Measurements from ENCODE around the gene OR2T12.

- TF ChIP-seq CTCF (IDR thresholded peaks at IDR 0.05 in 2 of 3, conservative IDR thresholded peaks at IDR 0.05 in 1 of 3; ENCODE audit: borderline replicate concordance in 1 of 3, insufficient read depth in 1 of 3, low read depth in 2 of 3, low read length in 2 of 3), result no peak
- TF ChIP-seq EZH2 (IDR thresholded peaks at IDR 0.05), result no peak
- TF ChIP-seq FOSL1 (IDR thresholded peaks at IDR 0.05; ENCODE audit: low read depth), result no peak
- no peak for TF ChIP-seq POLR2A (IDR thresholded peaks at IDR 0.05; ENCODE audit: borderline replicate concordance, extremely low read depth, insufficient read depth, insufficient read length)
- no peak for TF ChIP-seq POLR2AphosphoS5 (IDR thresholded peaks at IDR 0.05; ENCODE audit: low read depth, low read length)
- TF ChIP-seq, protein P1, sequence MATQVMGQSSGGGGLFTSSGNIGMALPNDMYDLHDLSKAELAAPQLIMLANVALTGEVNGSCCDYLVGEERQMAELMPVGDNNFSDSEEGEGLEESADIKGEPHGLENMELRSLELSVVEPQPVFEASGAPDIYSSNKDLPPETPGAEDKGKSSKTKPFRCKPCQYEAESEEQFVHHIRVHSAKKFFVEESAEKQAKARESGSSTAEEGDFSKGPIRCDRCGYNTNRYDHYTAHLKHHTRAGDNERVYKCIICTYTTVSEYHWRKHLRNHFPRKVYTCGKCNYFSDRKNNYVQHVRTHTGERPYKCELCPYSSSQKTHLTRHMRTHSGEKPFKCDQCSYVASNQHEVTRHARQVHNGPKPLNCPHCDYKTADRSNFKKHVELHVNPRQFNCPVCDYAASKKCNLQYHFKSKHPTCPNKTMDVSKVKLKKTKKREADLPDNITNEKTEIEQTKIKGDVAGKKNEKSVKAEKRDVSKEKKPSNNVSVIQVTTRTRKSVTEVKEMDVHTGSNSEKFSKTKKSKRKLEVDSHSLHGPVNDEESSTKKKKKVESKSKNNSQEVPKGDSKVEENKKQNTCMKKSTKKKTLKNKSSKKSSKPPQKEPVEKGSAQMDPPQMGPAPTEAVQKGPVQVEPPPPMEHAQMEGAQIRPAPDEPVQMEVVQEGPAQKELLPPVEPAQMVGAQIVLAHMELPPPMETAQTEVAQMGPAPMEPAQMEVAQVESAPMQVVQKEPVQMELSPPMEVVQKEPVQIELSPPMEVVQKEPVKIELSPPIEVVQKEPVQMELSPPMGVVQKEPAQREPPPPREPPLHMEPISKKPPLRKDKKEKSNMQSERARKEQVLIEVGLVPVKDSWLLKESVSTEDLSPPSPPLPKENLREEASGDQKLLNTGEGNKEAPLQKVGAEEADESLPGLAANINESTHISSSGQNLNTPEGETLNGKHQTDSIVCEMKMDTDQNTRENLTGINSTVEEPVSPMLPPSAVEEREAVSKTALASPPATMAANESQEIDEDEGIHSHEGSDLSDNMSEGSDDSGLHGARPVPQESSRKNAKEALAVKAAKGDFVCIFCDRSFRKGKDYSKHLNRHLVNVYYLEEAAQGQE (IDR thresholded peaks at IDR 0.05; ENCODE audit: low read depth), result no peak
- TF ChIP-seq, protein P2, sequence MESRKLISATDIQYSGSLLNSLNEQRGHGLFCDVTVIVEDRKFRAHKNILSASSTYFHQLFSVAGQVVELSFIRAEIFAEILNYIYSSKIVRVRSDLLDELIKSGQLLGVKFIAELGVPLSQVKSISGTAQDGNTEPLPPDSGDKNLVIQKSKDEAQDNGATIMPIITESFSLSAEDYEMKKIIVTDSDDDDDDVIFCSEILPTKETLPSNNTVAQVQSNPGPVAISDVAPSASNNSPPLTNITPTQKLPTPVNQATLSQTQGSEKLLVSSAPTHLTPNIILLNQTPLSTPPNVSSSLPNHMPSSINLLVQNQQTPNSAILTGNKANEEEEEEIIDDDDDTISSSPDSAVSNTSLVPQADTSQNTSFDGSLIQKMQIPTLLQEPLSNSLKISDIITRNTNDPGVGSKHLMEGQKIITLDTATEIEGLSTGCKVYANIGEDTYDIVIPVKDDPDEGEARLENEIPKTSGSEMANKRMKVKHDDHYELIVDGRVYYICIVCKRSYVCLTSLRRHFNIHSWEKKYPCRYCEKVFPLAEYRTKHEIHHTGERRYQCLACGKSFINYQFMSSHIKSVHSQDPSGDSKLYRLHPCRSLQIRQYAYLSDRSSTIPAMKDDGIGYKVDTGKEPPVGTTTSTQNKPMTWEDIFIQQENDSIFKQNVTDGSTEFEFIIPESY (IDR thresholded peaks at IDR 0.05; ENCODE audit: extremely low read depth, insufficient replicate concordance, low read length), result no peak
- no peak for TF ChIP-seq CEBPB (IDR thresholded peaks at IDR 0.05; ENCODE audit: low read depth)
- no peak for TF ChIP-seq ZFX (IDR thresholded peaks at IDR 0.05)
- TF ChIP-seq, protein P3, sequence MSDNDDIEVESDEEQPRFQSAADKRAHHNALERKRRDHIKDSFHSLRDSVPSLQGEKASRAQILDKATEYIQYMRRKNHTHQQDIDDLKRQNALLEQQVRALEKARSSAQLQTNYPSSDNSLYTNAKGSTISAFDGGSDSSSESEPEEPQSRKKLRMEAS (IDR thresholded peaks at IDR 0.05), result no peak
- no peak for TF ChIP-seq ZNF274 (IDR thresholded peaks at IDR 0.05; ENCODE audit: low read depth, low read length)
- TF ChIP-seq EZH2phosphoT487 (IDR thresholded peaks at IDR 0.05; ENCODE audit: borderline replicate concordance), result no peak
- no peak for TF ChIP-seq SP1 (IDR thresholded peaks at IDR 0.05; ENCODE audit: low read depth)
These were observed 45.3 kb upstream of the OR2T12 start, which contains the start of gene OR14C36 for GRCh38 chr1:248348475-248348874.

Data from HCT116 (cell line).